HAP-1 (cell line): Measurements from ENCODE around the gene NCOA1.

ENCODE experiments used
- DNase-seq, 2 experiments: peaks; one replicate each; pipeline ENCODE4 v3.0.0-alpha.2; 2016 to 2020; ENCODE audit warnings: low spot score in 2 of 2
- H3K27me3 ChIP-seq: fragments of 250-450 bp; sonication (Bioruptor Pico); 2 replicates; pipeline ENCODE4 v1.5.1; 2020; ENCODE audit warnings: low read depth, mild to moderate bottlenecking, moderate library complexity
- H3K36me3 ChIP-seq: fragments of 250-450 bp; sonication (Bioruptor Pico); replicated peaks from 2 replicates; pipeline ENCODE4 v1.5.1; 2020; ENCODE audit warnings: mild to moderate bottlenecking
- H3K4me1 ChIP-seq: fragments of 250-450 bp; sonication (Bioruptor Pico); 2 replicates; pipeline ENCODE4 v1.5.1; 2020; ENCODE audit warnings: mild to moderate bottlenecking
- H3K4me3 ChIP-seq: fragments of 250-450 bp; sonication (Bioruptor Pico); 2 replicates; pipeline ENCODE4 v1.5.1; 2020; ENCODE audit warnings: mild to moderate bottlenecking, moderate library complexity
- H3K9me3 ChIP-seq: fragments of 250-450 bp; sonication (Bioruptor Pico); 2 replicates; pipeline ENCODE4 v1.5.1; 2020; ENCODE audit warnings: mild to moderate bottlenecking, moderate library complexity
- in situ Hi-C: fragments of 300-500 bp; cut with MboI; formaldehyde crosslinking; loops from 3 replicates; pipeline ENCODE4 v1.14.3; 2020; ENCODE audit warnings: low sequenced_read_pairs, inconsistent platforms, mixed read lengths

Gene NCOA1

DNA sequence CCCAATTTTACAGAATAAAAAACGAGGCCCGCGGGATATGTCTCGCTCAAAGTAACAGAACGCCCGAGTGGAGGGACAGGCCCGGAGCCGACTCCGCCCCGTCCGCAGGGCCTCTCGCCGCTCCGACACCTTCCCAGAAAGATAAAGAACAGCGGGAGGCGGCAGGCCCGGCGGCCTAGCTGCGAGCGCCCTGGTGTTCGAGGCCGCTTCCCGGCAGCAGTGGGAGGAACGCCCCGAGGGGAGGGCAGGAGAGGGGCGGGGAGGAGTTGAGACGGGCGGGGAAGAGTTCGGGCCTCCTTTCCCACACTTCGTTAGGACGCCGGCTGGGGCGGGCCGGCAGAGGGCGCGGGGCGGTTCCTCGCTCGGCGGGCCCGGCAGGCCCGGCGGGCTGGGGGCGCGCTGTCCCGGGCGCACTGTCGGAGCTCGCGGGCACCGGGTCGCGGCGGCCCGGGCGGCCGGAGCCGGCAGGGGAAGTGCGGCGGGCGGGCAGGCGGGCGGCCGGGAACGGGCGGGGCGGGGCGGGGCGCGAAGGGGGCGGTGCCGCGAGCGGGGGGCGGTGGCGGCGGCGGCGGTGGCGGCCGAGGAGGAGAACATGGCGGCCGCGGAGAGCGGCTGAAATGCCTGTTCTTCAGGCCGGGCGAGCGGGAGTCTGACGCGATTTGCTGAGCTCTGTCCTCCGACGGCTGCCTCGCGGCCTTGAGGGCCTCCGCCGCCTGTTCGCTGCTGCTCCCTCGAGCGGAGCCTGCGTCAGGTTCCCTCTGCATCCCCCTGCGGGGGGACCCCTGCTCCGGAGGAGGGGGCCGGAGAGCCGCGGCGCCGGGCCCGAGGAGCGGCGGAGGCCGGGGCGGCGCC lies at the start of gene NCOA1:
Gene NCOA1 (plus strand): TSS at position 565 of the 852 bp plus-strand sequence. CDS start 167,424 bp downstream, outside the sequence.
- peak; percentile 90 to 94 for DNase-seq
- in situ Hi-C loops = no loop called here
- H3K9me3 ChIP-seq = no peaks in the 10 kb centered on the region
- H3K36me3 ChIP-seq = no peaks in the 10 kb centered on the region
- peaks cover 21% of the 10 kb centered on the region for H3K4me1 ChIP-seq
- H3K4me3 ChIP-seq = peak within 1 kb of the TSS; percentile 65
- no peaks in the 10 kb centered on the region for H3K27me3 ChIP-seq

- no peaks in the 10 kb centered on the region for H3K36me3 ChIP-seq
- in situ Hi-C loops = no loop called here
- no peaks in the 10 kb centered on the region for H3K27me3 ChIP-seq
- H3K4me3 ChIP-seq = no peak overlapping the region
- no peaks in the 10 kb centered on the region; the same call in 1 of the 2 replicates for H3K9me3 ChIP-seq
- peaks cover 4% of the 10 kb centered on the region for H3K4me1 ChIP-seq
- no peak for DNase-seq
Measured at GRCh38 chr2:24448797-24449196, 42.3 kb upstream of the NCOA1 start.

DNA sequence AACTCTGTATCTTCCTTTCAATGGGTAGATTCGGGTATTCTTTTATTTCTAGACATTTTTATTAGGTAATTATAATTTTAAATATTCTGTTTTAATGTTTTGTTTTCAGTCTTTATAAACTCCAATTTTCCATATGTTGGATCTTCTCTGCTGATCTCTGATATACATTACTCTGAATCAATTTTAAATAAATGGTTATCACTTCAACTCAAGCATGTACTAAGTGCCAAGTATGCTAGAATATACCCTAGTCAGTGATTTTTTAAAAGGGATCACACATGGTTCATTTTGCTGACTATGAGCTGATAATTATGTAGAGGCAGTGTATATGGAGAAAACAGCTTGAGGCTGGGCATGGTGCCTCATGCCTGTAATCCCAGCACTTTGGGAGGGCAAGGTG lies 41.7 kb upstream of the NCOA1 start:
- peaks cover 4% of the 10 kb centered on the region for H3K4me1 ChIP-seq
- H3K4me3 ChIP-seq = no peak overlapping the region
- no peaks in the 10 kb centered on the region for H3K27me3 ChIP-seq
- no peak for DNase-seq
- no peaks in the 10 kb centered on the region; the same call in 1 of the 2 replicates for H3K9me3 ChIP-seq
- in situ Hi-C loops = no loop called here
- no peaks in the 10 kb centered on the region for H3K36me3 ChIP-seq

GRCh38 chr2:24451805-24452501 lies 39.1 kb upstream of the NCOA1 start:
- no peak overlapping the region for H3K4me3 ChIP-seq
- peaks cover 4% of the 10 kb centered on the region for H3K4me1 ChIP-seq
- no peaks in the 10 kb centered on the region for H3K36me3 ChIP-seq
- H3K9me3 ChIP-seq = no peaks in the 10 kb centered on the region; the same call in 1 of the 2 replicates
- no peak for DNase-seq
- in situ Hi-C loops = no loop called here
- peaks cover 2% of the 10 kb centered on the region; the same call in 1 of the 2 replicates for H3K27me3 ChIP-seq

- H3K9me3 ChIP-seq = no peaks in the 10 kb centered on the region; the same call in 1 of the 2 replicates
- in situ Hi-C loops = no loop called here
- H3K4me3 ChIP-seq = no peak overlapping the region
- no peaks in the 10 kb centered on the region for H3K36me3 ChIP-seq
- H3K4me1 ChIP-seq = peaks cover 4% of the 10 kb centered on the region
- H3K27me3 ChIP-seq = peaks cover 2% of the 10 kb centered on the region; the same call in 1 of the 2 replicates
- DNase-seq = no peak
Measured at GRCh38 chr2:24452502-24452885, 38.6 kb upstream of the NCOA1 start.

GRCh38 chr2:24453379-24454073 lies 37.5 kb upstream of the NCOA1 start:
- no peak overlapping the region for H3K4me3 ChIP-seq
- no peak for DNase-seq
- no peaks in the 10 kb centered on the region; the same call in 1 of the 2 replicates for H3K9me3 ChIP-seq
- no peaks in the 10 kb centered on the region for H3K36me3 ChIP-seq
- in situ Hi-C loops = no loop called here
- peaks cover 4% of the 10 kb centered on the region for H3K4me1 ChIP-seq
- H3K27me3 ChIP-seq = peaks cover 2% of the 10 kb centered on the region; the same call in 1 of the 2 replicates

- Histone ChIP-seq H3K4me3 (no peak overlapping the region), H3K9me3 (no peaks in the 10 kb centered on the region; the same call in 1 of the 2 replicates), H3K27me3 (peaks cover 2% of the 10 kb centered on the region; the same call in 1 of the 2 replicates), H3K4me1 (peaks cover 4% of the 10 kb centered on the region), H3K36me3 (no peaks in the 10 kb centered on the region)
- DNase-seq = no peak
- in situ Hi-C loops = no loop called here
Measured at GRCh38 chr2:24454294-24454693, 36.8 kb upstream of the NCOA1 start.

DNA sequence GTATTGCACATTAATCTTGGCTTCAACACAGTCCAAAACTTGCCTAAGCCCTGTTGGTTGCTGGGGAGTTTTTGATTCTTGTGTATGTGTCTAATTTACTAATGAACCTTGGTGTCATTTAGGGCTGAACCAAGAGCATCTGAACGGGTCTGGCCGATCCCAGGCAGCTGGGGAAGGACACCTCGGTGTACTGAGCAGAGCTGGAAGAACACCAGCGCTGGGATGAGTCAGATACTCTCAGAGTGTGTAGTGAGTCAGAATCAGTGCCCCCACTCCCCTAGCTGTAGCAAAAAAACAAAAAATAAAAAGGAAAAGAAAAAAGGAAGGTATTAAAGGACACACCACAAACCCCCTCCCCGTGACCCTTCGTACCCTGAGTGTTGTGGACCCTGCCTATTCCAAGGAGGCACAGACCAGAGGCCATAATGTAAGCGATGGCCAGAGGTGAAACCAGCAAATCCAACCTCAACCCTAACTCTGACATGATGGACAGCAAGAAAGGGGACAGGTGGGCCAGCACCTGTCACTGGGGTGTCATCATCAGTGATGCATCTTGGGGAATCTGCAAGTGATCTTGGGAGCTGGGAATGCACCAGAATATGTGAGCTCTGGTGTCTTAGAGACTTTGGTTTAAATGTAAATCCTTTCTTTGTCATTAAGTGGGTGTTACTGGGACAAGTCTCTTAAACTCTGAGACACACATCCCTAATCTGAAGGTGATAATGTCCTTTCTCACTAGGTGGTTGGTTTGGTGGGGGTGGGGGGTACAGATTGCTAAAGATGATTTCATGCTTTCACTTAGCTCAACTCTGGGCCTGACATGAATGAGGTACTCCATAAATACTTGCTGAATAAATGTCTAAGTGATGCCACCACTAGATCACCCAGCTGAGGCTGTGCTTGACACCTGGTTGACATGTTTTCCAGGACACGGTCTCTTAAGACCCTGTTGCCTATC lies 34.2 kb upstream of the NCOA1 start:
- in situ Hi-C loops = no loop called here
- DNase-seq = no peak

GRCh38 chr2:24457696-24458386 lies 33.2 kb upstream of the NCOA1 start:
- Histone ChIP-seq H3K4me3 (no peak overlapping the region), H3K27me3 (peaks cover 2% of the 10 kb centered on the region; the same call in 1 of the 2 replicates), H3K36me3 (no peaks in the 10 kb centered on the region), H3K9me3 (no peaks in the 10 kb centered on the region), H3K4me1 (peaks cover under 1% of the 10 kb centered on the region)
- in situ Hi-C loops = no loop called here
- no peak for DNase-seq

More for the DNA sequence above, 34.2 kb upstream of the NCOA1 start:
- H3K27me3 ChIP-seq = peaks cover 2% of the 10 kb centered on the region; the same call in 1 of the 2 replicates
- no peak overlapping the region for H3K4me3 ChIP-seq
- no peaks in the 10 kb centered on the region for H3K36me3 ChIP-seq
- H3K9me3 ChIP-seq = no peaks in the 10 kb centered on the region
- peaks cover 4% of the 10 kb centered on the region for H3K4me1 ChIP-seq

DNA sequence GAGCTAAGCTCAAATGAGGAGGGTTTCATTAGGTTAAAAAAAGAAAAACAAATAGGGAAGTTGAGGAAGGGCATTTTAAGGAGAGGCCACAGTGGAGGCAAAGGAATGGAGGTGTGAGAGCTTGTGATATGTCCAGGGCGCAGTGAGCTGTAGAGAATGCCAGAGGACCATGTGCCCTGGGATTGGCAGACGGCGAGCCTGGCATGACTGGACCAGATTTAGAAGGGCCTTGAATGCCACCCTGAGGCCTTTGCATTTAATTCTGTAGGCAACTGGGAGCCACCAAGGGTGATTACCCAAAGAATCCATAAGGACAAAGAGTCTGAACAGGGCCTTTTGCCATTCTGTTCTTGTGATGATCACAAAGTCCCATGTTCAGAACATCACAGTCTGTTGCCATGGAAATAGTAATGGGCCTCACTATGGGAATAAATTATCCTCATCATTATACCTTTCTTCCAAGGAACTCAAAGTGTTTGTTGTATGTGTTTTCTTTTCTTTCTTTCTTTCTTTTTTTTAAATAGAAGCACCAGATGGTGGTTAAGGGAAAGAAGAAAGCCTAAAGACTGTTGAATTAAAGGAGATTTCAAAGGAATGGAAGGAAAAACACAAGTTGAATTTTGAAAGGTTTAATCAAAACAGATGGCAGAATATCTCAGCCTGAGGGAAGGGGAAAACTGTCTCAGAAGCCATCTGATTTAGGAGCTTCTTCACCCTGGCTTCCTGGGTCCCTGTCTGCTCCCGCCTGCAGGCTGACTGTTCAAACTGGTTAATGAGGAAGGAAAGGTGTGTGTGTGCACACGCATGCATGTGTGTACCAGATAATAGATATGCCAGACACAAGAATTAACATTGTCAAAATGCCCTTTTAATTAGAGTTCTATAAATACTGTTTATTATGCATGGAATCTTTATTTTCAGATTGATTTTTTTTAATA lies 31.6 kb upstream of the NCOA1 start:
- no peaks in the 10 kb centered on the region for H3K36me3 ChIP-seq
- in situ Hi-C loops = no loop called here
- H3K27me3 ChIP-seq = peaks cover 2% of the 10 kb centered on the region; the same call in 1 of the 2 replicates
- DNase-seq = no peak
- H3K4me3 ChIP-seq = no peak overlapping the region
- H3K9me3 ChIP-seq = no peaks in the 10 kb centered on the region
- no peaks in the 10 kb centered on the region for H3K4me1 ChIP-seq

DNA sequence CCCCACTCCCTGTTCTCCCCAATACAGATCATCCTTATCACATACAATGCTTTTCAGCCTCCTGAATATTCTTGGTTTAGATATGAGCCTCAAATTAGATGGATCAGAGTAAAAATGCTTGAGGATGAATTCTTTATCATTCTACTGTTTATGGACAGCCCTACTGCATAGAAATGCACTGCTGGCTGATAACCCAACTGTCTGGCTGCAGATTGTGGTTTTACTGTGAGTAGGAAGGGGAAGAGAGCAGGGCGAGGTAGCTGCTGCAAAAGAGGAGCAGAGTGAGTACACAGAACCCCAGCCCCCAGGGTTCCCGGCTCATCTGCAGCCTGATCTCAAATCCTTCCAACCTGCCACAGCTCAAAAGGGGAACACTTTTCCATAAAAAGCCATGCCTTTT lies 29.4 kb upstream of the NCOA1 start:
- no peak for DNase-seq
- no peaks in the 10 kb centered on the region for H3K9me3 ChIP-seq
- H3K4me1 ChIP-seq = no peaks in the 10 kb centered on the region
- in situ Hi-C loops = no loop called here
- H3K4me3 ChIP-seq = no peak overlapping the region
- H3K27me3 ChIP-seq = no peaks in the 10 kb centered on the region
- no peaks in the 10 kb centered on the region for H3K36me3 ChIP-seq
